ENCODE measurements around the gene TIMP3. TPM values are rescaled to one million over a fixed set of nuclear protein-coding genes. Genes with fewer than 3 reads are reported as not detected.

Gene TIMP3
- polyA plus RNA-seq, 4 donors: 157 to 172 (median 162) TPM

GRCh38 chr22:32785321-32786026 is 16.0 kb upstream of the TIMP3 start:
- no peak for DNase-seq (ENCODE audit: low read depth in 4 of 4, low spot score in 3 of 4)

DNA sequence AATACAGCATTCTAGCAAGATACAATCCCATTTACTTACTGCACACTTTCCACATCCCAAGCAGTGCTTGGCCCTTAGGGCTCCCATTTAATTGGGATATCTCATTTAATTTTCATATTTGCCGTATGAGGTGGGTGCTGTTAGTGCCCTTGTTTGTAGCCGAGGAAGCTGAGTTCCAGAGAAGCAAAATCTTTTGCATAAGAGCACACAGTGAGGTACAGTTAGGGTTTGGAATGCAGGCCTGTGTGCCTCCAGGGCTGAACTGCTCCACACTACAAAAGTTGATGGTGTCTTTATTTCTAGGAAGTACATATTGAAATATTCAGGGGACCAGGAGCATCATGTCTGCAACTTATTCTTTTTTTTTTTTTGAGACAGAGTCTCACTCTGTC is 15.5 kb upstream of the TIMP3 start:
- no peak for DNase-seq (ENCODE audit: low read depth in 4 of 4, low spot score in 3 of 4)

GRCh38 chr22:32788904-32789624 is 12.4 kb upstream of the TIMP3 start:
- DNase-seq (ENCODE audit: low read depth in 4 of 4, low spot score in 3 of 4): no peak

DNA sequence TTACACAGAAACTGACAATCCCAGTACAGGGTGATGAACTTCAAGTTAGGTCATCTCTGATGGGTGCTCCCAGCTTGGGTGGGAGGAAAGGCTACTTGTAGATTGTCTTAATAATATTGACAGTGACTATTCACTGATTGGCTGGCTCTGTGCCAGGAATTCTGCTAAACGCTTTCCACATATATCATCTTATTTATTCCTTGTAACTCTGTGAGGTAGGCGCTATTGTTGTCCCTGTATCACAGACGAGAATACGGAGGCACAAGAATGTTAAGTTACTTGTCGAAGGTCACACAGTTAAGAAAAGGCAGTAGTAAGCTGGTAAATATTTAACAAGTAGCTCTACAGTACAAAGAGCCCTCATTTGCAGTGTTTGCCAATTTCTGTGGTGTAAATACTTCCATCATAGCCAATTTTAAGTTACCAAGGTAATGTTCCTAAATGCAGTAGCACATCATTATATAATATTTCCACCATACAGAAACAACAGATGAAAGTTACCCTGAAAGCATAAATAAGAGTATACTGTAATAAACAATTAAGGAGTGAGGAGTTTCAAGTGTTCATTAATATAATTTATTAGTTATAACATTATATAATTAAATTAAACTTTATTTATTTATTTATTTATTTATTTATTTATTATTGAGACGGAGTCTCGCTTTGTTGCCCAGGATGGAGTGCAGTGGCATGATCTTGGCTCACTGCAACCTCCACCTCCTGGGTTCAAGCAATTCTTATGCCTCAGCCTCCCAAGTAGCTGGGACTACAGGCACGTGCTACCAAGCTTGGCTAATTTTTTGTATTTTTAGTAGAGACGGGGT is 11.5 kb upstream of the TIMP3 start:
- DNase-seq (ENCODE audit: low read depth in 4 of 4, low spot score in 3 of 4): no peak

DNA sequence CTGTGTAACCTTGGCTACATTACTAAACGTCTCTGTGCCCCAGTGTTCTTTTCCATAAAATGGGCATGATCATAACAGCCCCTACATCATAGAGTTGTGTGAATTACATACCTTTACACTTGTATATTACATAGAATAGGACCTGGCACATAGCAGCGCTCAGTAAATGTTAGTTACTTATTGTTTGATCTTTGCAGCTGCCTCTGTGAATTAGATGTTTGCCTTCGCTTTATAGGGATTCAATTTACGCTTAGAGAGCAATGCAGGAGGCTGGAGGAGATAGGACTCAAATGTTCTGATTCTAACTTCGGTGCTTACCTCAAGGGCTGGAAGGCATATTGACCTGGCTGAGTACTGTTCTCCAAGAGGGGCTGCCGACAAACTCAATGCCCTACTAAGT is 10.4 kb upstream of the TIMP3 start:
- no peak for DNase-seq (ENCODE audit: low read depth in 4 of 4, low spot score in 3 of 4)

- no peak for DNase-seq (ENCODE audit: low read depth in 4 of 4, low spot score in 3 of 4)
These were observed 10.0 kb upstream of the TIMP3 start for GRCh38 chr22:32791485-32791884.

- no peak for DNase-seq (ENCODE audit: low read depth in 4 of 4, low spot score in 3 of 4)
These were observed 7.9 kb upstream of the TIMP3 start for GRCh38 chr22:32793589-32793988.

- DNase-seq (ENCODE audit: low read depth in 4 of 4, low spot score in 3 of 4): no peak
These were observed 6.9 kb upstream of the TIMP3 start for GRCh38 chr22:32794449-32795213.

DNA sequence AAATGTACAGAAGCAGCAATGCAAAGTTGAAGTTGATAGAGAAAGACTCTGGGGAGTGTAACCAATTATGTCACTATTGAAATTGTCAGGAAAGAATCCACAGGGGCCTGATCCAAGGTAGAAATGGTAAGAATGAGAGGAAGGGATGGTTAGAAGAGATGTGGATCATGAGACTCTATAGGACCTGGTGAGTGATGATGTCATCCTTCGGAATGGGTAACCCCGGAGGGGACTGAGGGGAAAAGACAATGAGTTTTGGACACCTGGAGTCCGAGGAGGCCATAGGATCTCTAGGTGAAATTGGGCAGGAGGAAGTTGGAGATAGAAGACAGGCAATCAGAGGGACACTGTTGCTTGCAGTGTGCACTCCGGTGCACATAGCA is 6.3 kb upstream of the TIMP3 start:
- DNase-seq (ENCODE audit: low read depth in 4 of 4, low spot score in 3 of 4): no peak

DNA sequence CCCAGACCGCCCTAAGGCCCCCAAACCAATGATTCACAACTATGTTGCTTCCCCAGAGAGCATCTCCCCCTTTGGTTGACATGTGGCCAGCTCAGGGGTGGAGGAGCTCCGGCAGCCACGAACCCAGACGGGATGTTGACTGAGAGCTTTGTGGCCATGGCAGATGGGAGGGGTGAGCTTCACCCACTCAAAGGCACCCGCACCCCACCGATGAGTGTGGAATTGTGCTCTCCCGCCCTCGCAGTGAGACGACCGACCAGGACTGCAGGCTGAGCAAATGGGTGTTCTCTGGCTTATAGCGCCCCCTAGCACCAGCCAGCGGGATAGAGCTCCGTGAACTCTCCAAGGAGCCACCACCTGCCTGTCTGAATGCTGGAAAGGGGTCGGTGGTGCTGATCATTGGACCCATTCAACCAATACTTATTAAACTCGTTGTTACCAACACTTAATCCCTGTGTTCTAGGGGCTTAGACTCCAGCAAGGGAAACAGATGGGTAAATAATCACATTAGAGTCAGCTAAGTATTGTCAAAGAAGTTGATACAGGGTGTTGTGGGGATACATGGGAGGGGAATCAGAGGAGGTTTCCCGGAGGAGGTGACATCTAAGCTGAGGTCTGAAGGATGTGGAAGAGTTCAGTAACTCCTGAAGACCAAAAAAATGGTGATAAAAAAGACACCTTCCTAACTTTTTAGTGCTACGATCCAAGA is 4.5 kb upstream of the TIMP3 start:
- DNase-seq (ENCODE audit: low read depth in 4 of 4, low spot score in 3 of 4): no peak

- no peak for DNase-seq (ENCODE audit: low read depth in 4 of 4, low spot score in 3 of 4)
These were observed 2.0 kb upstream of the TIMP3 start for GRCh38 chr22:32799496-32799895.

DNA sequence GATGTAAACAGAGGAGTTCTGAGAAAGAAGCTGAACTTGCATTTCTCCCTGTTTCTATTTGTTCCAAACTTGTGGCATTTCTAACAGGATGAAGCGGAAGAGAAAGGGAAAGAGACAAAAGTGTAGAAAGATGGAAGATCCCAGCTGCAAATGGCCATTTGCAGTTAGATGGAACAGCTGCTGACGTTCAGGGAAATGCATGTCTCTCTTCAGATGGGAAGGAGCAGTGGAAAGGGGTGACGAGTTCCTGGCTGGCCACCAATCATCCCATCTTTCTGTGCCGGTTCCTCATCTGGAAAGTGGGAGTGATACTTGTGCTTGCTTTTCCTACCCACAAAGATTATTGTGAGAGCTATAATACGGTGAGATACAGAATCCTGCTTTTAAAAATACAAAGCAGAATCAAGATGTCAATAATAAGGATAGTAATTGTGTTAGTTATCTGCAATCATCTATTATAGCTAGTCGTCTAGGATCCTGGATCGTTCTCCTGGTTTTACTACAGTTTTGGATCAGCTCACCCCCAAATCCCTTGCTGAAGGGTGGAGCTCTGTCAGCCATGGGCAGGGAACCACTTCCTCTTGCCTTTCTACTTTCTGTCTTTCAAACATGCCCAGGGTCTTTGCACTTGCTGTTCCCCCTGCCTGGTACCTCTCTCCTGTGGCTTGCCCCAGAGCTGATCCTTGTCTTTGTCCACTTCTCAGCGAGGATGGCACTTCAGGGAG is 1.2 kb upstream of the TIMP3 start:
- DNase-seq (ENCODE audit: low read depth in 4 of 4, low spot score in 3 of 4): no peak

DNA sequence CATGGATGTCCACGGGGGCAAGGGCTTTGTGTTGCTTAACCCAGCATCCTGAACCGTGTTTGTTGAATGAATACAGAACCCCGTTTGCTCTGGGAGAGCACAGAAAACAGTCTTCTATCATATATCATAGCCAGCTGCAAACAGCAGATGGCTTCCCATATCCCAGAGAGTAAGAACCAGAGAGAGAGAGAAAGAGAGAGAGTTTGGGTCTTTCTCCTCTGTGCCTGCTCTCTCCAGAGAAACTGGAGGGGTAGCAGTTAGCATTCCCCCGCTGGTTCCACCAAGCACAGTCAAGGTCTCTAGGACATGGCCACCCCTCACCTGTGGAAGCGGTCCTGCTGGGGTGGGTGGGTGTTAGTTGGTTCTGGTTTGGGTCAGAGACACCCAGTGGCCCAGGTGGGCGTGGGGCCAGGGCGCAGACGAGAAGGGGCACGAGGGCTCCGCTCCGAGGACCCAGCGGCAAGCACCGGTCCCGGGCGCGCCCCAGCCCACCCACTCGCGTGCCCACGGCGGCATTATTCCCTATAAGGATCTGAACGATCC is 440 bp upstream of the TIMP3 start:
- no peak for DNase-seq (ENCODE audit: low read depth in 4 of 4, low spot score in 3 of 4)

- no peak for DNase-seq (ENCODE audit: low read depth in 4 of 4, low spot score in 3 of 4)
These were observed 796 bp downstream of the TIMP3 start for GRCh38 chr22:32802237-32802765.

DNA sequence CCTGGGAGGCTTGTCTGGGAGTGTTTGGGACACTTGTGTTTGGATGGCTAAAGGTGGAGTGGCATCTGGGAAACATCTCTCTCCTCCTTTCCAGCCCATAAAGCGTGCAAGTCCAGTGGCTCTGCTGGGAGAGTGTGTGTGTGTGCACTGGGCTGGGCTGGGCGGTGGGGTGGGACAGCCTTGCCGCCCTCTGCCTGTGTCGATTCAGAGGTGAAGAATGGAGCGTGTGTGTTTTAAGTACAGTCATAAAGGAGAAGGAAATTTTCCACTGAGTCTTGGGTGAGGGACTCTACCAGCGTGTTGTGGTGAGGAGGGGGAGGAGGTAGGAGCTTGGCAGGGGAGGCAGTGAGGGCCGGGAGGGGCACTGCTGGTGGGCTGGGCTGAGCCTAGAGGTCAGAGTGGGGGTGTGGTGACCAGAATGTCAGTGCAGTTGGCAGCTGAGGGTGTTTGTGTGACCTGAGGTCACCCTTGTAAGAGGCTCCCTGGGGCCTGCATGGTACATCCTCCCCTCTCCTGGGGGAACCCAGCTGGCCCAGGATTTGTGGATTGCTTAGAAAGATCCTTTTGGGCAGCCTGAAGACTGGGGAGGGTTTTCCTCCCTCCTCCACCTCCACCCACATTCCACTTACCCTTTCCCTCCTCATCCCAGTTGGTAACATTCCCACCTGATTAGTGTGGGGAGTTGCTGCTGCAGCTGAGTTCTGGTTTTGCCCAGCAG is 1.7 kb downstream of the TIMP3 start:
- no peak for DNase-seq (ENCODE audit: low read depth in 4 of 4, low spot score in 3 of 4)

DNA sequence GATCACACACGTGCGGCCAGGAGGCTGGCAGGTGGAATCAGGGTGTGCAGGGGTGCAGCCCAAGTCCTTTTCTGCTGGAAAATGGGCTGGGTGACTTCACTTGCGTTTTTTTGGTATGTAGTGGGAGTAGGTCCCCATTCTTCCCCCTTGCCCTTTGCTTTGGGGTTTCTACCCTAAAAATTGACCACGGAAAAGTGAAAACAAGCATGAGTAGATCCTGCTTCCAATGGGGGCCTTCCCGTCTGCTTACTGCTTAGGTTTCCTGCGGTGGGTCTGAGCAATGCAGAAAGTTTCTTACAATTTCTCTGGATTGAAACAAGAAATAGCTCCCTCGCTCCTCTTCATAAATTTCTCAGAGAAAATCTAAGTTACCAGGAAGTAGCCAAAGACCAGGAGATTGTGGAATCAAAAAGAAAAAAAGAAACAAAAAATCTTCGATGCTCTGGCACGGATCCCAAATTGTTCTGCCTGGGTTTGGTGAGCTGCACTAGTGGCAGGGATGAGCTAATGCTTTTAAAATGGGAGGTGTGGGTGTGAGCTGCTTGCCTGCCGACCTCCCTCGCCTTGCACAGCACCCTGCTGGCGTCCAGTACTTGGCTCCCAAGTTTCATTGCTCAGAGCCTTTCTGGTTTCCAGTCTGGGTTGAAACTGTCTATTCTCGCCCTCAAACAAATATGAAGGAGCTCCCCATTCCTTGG is 2.4 kb downstream of the TIMP3 start:
- no peak for DNase-seq (ENCODE audit: low read depth in 4 of 4, low spot score in 3 of 4)

GRCh38 chr22:32804531-32805360 is 3.2 kb downstream of the TIMP3 start:
- DNase-seq (ENCODE audit: low read depth in 4 of 4, low spot score in 3 of 4): no peak
